ENCODE results near the gene SPRTN. TPM values are rescaled to one million over a fixed set of nuclear protein-coding genes. Genes with fewer than 3 reads are reported as not detected.

Gene SPRTN, protein sequence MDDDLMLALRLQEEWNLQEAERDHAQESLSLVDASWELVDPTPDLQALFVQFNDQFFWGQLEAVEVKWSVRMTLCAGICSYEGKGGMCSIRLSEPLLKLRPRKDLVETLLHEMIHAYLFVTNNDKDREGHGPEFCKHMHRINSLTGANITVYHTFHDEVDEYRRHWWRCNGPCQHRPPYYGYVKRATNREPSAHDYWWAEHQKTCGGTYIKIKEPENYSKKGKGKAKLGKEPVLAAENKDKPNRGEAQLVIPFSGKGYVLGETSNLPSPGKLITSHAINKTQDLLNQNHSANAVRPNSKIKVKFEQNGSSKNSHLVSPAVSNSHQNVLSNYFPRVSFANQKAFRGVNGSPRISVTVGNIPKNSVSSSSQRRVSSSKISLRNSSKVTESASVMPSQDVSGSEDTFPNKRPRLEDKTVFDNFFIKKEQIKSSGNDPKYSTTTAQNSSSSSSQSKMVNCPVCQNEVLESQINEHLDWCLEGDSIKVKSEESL
- 8.9 and 24.0 TPM in 2 replicates for total RNA-seq

DNA sequence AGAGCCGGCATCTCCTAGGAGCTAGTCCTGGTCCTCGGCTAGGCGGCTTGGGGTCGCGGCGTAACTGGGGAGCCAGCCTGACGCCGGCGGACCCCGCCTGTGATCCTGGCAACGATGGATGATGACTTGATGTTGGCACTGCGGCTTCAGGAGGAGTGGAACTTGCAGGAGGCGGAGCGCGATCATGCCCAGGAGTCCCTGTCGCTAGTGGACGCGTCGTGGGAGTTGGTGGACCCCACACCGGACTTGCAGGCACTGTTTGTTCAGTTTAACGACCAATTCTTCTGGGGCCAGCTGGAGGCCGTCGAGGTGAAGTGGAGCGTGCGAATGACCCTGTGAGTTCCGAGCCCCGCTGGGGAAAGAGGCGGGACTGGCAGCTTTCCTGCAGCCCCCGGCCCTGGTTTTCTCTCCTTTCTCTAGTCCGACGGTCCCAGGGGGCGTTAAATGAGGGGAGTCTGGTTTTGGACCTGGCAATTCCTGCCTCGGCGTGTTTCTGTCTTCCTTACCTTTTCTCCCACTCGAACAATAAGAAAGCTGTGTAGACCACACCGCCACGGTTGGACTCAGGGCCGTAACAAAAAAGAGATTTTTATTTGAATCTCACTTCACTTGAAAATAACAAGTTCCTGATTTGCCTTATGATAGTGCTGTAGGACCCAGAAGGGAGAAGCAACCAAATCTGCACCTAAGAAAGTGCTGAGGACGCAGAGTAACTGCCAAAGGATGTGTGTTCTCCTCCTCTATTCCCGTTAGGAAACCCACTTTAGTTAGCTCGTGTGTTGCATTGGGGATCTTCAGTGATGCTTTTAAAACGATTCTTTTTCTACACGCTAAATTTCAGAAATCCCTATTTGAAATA is at the start of gene SPRTN:
Gene SPRTN, plus strand, starts transcription at position 24 of the 859 bp plus-strand sequence. Its CDS starts 91 bp downstream, at position 115.

DNA sequence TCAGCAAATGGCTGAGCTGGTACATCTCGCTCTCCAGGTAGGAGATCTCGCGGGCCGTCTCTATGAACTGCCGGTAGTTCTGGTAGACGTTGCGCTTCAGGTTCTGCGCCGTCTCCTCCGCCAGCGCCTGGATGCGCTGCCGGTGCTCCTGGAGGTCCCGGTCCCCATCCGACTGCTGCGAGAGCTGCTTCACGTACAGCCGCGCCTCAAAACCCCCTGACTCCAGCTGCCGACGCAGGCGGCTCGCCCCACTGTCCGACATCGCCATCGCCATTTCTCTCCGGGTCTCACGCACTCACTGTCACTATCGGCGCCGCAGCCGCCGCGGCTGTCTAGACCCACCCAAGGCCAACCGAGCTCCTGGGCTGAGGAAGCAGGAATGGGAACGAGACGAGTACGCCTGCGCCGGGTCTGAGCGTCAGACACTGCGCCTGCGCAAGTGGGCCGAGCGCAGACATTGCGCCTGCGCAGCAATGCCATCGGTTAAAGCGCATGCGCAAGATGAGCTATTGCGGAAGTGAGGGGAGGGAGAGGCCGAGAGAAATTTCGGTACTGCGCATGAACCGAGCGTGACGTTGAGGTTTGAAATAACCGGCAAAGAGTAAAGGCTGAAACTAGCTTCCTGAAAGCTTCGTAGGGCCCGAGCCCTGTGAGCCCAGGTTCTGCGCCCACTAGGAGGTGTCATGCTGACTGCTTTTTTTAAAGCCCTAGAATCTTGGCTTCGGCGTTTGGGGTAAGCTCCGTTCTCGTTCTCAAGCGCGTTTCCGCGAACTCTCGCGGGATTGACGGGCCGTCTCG is 422 bp upstream of the SPRTN start, which contains the start of gene EXOC8:
Gene EXOC8, minus strand, starts transcription at position 381 of the 798 bp plus-strand sequence. Its CDS starts 107 bp downstream, at position 274.

Other genes with a start within 250 kb of the SPRTN start
- not detected in 2 replicates for gene TRIM67, start 176.2 kb upstream of the SPRTN start, total RNA-seq
- 31.3 and 33.0 TPM in 2 replicates for gene GNPAT, start 97.1 kb upstream of the SPRTN start, total RNA-seq
- gene EXOC8, start 441 bp upstream of the SPRTN start, total RNA-seq, result 7.0 and 11.0 TPM in 2 replicates
- 41.2 and 52.0 TPM in 2 replicates for gene EGLN1, start 84.0 kb downstream of the SPRTN start, total RNA-seq
- gene TSNAX, start 190.4 kb downstream of the SPRTN start, total RNA-seq, result 24.6 and 31.8 TPM in 2 replicates

All from cardiac atrium fibroblast (primary cell).